Cardiac fibroblast (primary cell): Measurements from ENCODE around the gene OR6K6.

ENCODE experiments used
- DNase-seq, 2 donors: peaks; one replicate each; pipeline versions ENCODE4 v3.0.0 to v3.0.0-alpha.2; 2010; ENCODE audit warnings: low read depth in 2 of 2
- H3K4me3 ChIP-seq, 2 donors: replicated peaks in 1 of 2; 1 replicate in 1 of 2; 2 replicates in 1 of 2; pipeline ENCODE4 v1.5.1; 2011; ENCODE audit warnings: low read depth in 2 of 2, low read length in 2 of 2, mild to moderate bottlenecking in 2 of 2, moderate library complexity in 1 of 2
- TF ChIP-seq, protein P1 (sequence below): IDR thresholded peaks from one replicate; pipeline ENCODE4 v1.5.1; 2011; ENCODE audit warnings: low read depth, mild to moderate bottlenecking, low read length, inconsistent platforms

OR6K6 gene, protein sequence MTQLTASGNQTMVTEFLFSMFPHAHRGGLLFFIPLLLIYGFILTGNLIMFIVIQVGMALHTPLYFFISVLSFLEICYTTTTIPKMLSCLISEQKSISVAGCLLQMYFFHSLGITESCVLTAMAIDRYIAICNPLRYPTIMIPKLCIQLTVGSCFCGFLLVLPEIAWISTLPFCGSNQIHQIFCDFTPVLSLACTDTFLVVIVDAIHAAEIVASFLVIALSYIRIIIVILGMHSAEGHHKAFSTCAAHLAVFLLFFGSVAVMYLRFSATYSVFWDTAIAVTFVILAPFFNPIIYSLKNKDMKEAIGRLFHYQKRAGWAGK

DNA sequence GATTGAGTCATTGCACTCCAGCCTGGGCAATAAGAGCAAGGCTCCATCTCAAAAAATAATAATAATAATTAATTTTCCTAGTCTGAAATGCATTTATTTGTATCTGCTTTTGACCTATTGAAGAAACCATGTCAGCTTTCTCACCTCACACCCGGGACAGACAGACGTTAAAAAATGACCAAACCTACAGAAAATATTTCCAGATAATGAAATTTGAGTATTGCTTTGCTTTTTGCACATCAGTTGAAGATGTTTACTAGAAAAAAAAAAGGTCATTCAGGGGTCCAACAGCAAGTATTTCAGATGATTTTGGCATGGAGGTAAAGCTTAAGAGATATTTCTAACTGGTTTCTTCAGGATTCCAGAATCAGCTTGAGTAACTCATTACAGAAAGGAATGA is at the start of gene OR6K6:
OR6K6 (plus strand) TSS at position 301 of the 400 bp plus-strand sequence. CDS start 168 bp downstream, outside the sequence.
- DNase-seq: no peak
- no peak within 1 kb of the TSS for H3K4me3 ChIP-seq
- TF ChIP-seq, protein P1, sequence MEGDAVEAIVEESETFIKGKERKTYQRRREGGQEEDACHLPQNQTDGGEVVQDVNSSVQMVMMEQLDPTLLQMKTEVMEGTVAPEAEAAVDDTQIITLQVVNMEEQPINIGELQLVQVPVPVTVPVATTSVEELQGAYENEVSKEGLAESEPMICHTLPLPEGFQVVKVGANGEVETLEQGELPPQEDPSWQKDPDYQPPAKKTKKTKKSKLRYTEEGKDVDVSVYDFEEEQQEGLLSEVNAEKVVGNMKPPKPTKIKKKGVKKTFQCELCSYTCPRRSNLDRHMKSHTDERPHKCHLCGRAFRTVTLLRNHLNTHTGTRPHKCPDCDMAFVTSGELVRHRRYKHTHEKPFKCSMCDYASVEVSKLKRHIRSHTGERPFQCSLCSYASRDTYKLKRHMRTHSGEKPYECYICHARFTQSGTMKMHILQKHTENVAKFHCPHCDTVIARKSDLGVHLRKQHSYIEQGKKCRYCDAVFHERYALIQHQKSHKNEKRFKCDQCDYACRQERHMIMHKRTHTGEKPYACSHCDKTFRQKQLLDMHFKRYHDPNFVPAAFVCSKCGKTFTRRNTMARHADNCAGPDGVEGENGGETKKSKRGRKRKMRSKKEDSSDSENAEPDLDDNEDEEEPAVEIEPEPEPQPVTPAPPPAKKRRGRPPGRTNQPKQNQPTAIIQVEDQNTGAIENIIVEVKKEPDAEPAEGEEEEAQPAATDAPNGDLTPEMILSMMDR: no peak

DNA sequence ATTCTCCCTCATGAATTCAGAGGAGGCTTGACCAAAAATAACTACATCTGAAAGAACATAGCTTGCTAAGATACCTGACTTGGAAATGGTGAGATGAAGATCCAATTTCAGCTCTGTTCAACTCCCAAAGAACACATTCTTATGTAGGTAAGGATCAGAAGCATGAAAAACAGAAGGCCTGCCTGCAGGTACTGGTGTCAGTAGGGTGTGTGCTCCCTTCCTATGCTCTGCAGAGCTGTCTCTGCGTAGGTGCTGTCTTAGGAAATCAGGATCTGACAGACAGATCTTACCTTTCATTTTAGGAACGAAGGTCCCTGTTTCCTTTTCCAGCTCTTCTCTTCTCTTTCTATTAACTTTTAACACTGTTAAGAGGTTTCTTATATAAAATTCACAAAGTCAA is 48.4 kb upstream of the OR6K6 start:
- no peak for DNase-seq
- H3K4me3 ChIP-seq: no peak overlapping the region
- TF ChIP-seq, protein P1: no peak

DNA sequence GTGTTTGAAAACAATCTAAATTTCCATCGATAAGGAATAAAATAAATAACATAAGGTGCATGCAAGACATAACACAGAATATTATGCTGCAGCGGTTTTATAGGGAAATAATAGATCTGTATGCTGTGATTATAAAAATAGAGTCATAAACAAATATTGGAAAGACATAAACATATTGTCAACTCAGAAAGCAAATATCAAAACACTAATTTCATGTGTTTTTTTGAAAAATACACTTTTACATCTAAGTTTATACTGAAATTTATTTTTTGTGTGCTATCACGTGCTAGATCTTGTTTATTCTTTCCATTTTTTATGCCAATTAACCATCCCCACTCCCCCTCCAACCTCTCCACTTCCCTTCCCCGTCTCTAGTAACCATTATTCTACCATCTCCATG is 43.4 kb upstream of the OR6K6 start:
- TF ChIP-seq, protein P1: no peak
- no peak for DNase-seq
- H3K4me3 ChIP-seq: no peak overlapping the region

DNA sequence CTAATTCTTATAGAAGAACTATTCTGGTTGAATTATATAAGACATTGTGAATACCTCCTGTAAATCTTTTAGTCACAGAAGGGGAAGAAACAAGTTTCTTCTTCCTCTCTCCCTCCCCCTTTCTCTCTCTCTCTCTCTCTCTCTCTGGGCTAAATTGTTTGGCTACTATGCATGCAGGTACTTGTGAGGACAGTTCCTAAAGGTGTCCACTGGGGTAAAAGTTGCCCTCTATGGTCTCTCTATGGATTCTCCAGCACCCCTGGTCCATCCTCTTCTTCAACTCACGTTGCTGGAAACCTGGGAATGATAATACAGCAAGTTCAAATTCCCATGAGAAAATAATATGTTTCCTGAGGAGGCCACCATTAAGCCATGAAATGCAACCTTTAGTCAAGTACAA is 39.8 kb upstream of the OR6K6 start:
- DNase-seq: no peak
- TF ChIP-seq, protein P1: no peak
- H3K4me3 ChIP-seq: no peak overlapping the region

DNA sequence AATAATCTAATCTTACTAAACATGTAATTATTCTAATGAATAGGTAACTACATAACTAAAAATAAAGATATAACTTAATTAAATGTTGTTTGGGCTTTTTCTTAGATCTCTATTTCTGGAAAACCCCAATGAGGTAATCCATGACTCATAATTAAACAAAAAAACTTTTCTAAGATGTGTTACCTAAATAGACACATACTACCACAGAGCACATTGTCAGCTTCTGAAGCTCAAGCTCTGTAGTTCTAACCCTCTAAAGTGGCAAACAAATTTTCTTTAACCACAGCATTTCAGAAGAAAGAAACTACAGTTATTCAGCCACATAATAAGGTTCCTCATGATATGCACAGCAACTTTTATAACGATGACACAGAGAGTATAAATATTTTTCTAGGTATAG is 38.2 kb upstream of the OR6K6 start:
- no peak overlapping the region for H3K4me3 ChIP-seq
- no peak for DNase-seq
- TF ChIP-seq, protein P1: no peak

DNA sequence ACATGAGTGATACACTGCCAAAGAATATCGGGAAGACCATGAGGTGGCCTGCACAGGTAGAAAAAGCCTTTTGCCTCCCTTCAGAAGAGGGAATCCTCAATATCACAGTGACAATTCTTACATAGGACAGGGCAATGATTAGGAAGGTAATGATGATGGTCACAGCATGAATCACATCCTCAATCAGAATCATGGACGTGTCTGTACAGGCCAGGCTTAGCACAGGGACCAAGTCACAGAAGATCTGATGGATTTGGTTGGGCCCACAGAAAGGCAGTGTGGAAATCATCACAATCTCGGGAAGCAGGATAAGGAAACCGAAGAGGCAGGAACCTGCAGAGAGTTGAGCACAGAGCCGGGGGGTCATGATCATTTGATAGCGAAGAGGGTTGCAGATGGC is 37.2 kb upstream of the OR6K6 start:
- TF ChIP-seq, protein P1: no peak

DNA sequence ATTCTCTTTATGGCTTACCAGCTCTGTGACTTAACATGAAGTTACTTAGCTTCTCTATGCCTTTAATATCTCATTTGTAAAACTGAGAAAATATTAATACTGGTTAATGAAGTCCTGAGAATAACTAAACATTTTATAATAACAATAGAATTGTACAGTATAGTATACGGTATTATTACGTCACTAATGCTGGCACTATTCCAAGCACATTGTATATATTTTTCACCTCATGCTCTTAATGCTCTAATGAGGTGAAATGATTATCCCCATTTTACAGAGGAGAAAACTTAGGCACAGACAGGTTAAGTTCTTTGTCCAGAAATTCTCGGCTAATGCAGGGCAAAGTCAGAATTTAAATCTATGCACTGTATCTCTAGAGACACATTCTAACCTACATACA is 34.9 kb upstream of the OR6K6 start:
- no peak overlapping the region for H3K4me3 ChIP-seq
- TF ChIP-seq, protein P1: no peak
- no peak for DNase-seq

More for the DNA sequence above, 37.2 kb upstream of the OR6K6 start:
- no peak for DNase-seq
- H3K4me3 ChIP-seq: no peak overlapping the region
